ENCODE measurements around the gene ANK3. TPM values are rescaled to one million over a fixed set of nuclear protein-coding genes. Genes with fewer than 3 reads are reported as not detected.

Gene ANK3
- total and polyA plus RNA-seq, 4 donors: 101 to 318 (median 146) TPM

GRCh38 chr10:60320666-60321065 lies 69.0 kb downstream of the ANK3 start:
- Histone ChIP-seq H3K4me1 (ENCODE audit: control insufficient read depth, insufficient read depth, low read length) (no peaks in the 10 kb centered on the region), H3K9me3 (ENCODE audit: control insufficient read depth, insufficient read depth, low read length) (no peaks in the 10 kb centered on the region), H3K27me3 (ENCODE audit: control insufficient read depth, insufficient read depth, low read length) (no peaks in the 10 kb centered on the region), H3K4me3 (ENCODE audit: low read depth, low read length) (no peak overlapping the region), H3K36me3 (ENCODE audit: control insufficient read depth, insufficient read depth, low read length) (no peaks in the 10 kb centered on the region), H3K27ac (ENCODE audit: low read depth, low read length) (no peak overlapping the region)
- no CpG with 5 or more reads among the region's 1 CpG for WGBS (ENCODE audit: insufficient coverage)
- DNase-seq (ENCODE audit: low read depth in 4 of 6, low spot score in 6 of 6): no peak

GRCh38 chr10:60316029-60316428 lies 73.6 kb downstream of the ANK3 start:
- Histone ChIP-seq H3K36me3 (ENCODE audit: control insufficient read depth, insufficient read depth, low read length) (no peaks in the 10 kb centered on the region), H3K4me1 (ENCODE audit: control insufficient read depth, insufficient read depth, low read length) (no peaks in the 10 kb centered on the region), H3K27me3 (ENCODE audit: control insufficient read depth, insufficient read depth, low read length) (no peaks in the 10 kb centered on the region), H3K4me3 (ENCODE audit: low read depth, low read length) (no peak overlapping the region), H3K27ac (ENCODE audit: low read depth, low read length) (no peak overlapping the region), H3K9me3 (ENCODE audit: control insufficient read depth, insufficient read depth, low read length) (no peaks in the 10 kb centered on the region)
- DNase-seq (ENCODE audit: low read depth in 4 of 6, low spot score in 6 of 6): no peak
- WGBS (ENCODE audit: insufficient coverage): no CpG with 5 or more reads among the region's 1 CpG

- Histone ChIP-seq H3K9me3 (ENCODE audit: control insufficient read depth, insufficient read depth, low read length) (no peaks in the 10 kb centered on the region), H3K36me3 (ENCODE audit: control insufficient read depth, insufficient read depth, low read length) (no peaks in the 10 kb centered on the region), H3K27ac (ENCODE audit: low read depth, low read length) (no peak overlapping the region), H3K4me1 (ENCODE audit: control insufficient read depth, insufficient read depth, low read length) (no peaks in the 10 kb centered on the region), H3K27me3 (ENCODE audit: control insufficient read depth, insufficient read depth, low read length) (no peaks in the 10 kb centered on the region), H3K4me3 (ENCODE audit: low read depth, low read length) (no peak overlapping the region)
- DNase-seq (ENCODE audit: low read depth in 4 of 6, low spot score in 6 of 6): no peak
- no CpG with 5 or more reads among the region's 2 CpGs for WGBS (ENCODE audit: insufficient coverage)
These were observed 74.4 kb downstream of the ANK3 start for GRCh38 chr10:60315311-60315710.

GRCh38 chr10:60314069-60314940 lies 75.4 kb downstream of the ANK3 start:
- Histone ChIP-seq H3K9me3 (ENCODE audit: control insufficient read depth, insufficient read depth, low read length) (no peaks in the 10 kb centered on the region), H3K27ac (ENCODE audit: low read depth, low read length) (no peak overlapping the region), H3K4me3 (ENCODE audit: low read depth, low read length) (no peak overlapping the region), H3K36me3 (ENCODE audit: control insufficient read depth, insufficient read depth, low read length) (no peaks in the 10 kb centered on the region), H3K4me1 (ENCODE audit: control insufficient read depth, insufficient read depth, low read length) (no peaks in the 10 kb centered on the region), H3K27me3 (ENCODE audit: control insufficient read depth, insufficient read depth, low read length) (no peaks in the 10 kb centered on the region)
- DNase-seq (ENCODE audit: low read depth in 4 of 6, low spot score in 6 of 6): no peak
- WGBS (ENCODE audit: insufficient coverage): 100% methylated on average over 1 of the region's 5 CpGs

- no peak overlapping the region for H3K4me3 ChIP-seq (ENCODE audit: low read depth, low read length)
- H3K36me3 ChIP-seq (ENCODE audit: control insufficient read depth, insufficient read depth, low read length): no peaks in the 10 kb centered on the region
- H3K4me1 ChIP-seq (ENCODE audit: control insufficient read depth, insufficient read depth, low read length): no peaks in the 10 kb centered on the region
- DNase-seq (ENCODE audit: low read depth in 4 of 6, low spot score in 6 of 6): no peak
- 100% methylated on average over 1 of the region's 1 CpG for WGBS (ENCODE audit: insufficient coverage)
- no peaks in the 10 kb centered on the region for H3K27me3 ChIP-seq (ENCODE audit: control insufficient read depth, insufficient read depth, low read length)
- no peaks in the 10 kb centered on the region for H3K9me3 ChIP-seq (ENCODE audit: control insufficient read depth, insufficient read depth, low read length)
- H3K27ac ChIP-seq (ENCODE audit: low read depth, low read length): no peak overlapping the region
These were observed 76.1 kb downstream of the ANK3 start for GRCh38 chr10:60313589-60313952.

GRCh38 chr10:60312818-60313588 lies 76.7 kb downstream of the ANK3 start:
- WGBS (ENCODE audit: insufficient coverage): 87% methylated on average over 5 of the region's 6 CpGs
- no peak overlapping the region for H3K4me3 ChIP-seq (ENCODE audit: low read depth, low read length)
- no peaks in the 10 kb centered on the region for H3K4me1 ChIP-seq (ENCODE audit: control insufficient read depth, insufficient read depth, low read length)
- H3K27me3 ChIP-seq (ENCODE audit: control insufficient read depth, insufficient read depth, low read length): no peaks in the 10 kb centered on the region
- H3K36me3 ChIP-seq (ENCODE audit: control insufficient read depth, insufficient read depth, low read length): no peaks in the 10 kb centered on the region
- H3K27ac ChIP-seq (ENCODE audit: low read depth, low read length): no peak overlapping the region
- no peaks in the 10 kb centered on the region for H3K9me3 ChIP-seq (ENCODE audit: control insufficient read depth, insufficient read depth, low read length)
- no peak for DNase-seq (ENCODE audit: low read depth in 4 of 6, low spot score in 6 of 6)

- no peak overlapping the region for H3K4me3 ChIP-seq (ENCODE audit: low read depth, low read length)
- no peaks in the 10 kb centered on the region for H3K27me3 ChIP-seq (ENCODE audit: control insufficient read depth, insufficient read depth, low read length)
- no peaks in the 10 kb centered on the region for H3K9me3 ChIP-seq (ENCODE audit: control insufficient read depth, insufficient read depth, low read length)
- H3K4me1 ChIP-seq (ENCODE audit: control insufficient read depth, insufficient read depth, low read length): no peaks in the 10 kb centered on the region
- H3K36me3 ChIP-seq (ENCODE audit: control insufficient read depth, insufficient read depth, low read length): no peaks in the 10 kb centered on the region
- no peak for DNase-seq (ENCODE audit: low read depth in 4 of 6, low spot score in 6 of 6)
- no peak overlapping the region for H3K27ac ChIP-seq (ENCODE audit: low read depth, low read length)
- no CpG with 5 or more reads among the region's 1 CpG for WGBS (ENCODE audit: insufficient coverage)
These were observed 77.9 kb downstream of the ANK3 start for GRCh38 chr10:60311821-60312220.

GRCh38 chr10:60310740-60311139 lies 78.9 kb downstream of the ANK3 start:
- Histone ChIP-seq H3K27me3 (ENCODE audit: control insufficient read depth, insufficient read depth, low read length) (no peaks in the 10 kb centered on the region), H3K4me1 (ENCODE audit: control insufficient read depth, insufficient read depth, low read length) (no peaks in the 10 kb centered on the region), H3K27ac (ENCODE audit: low read depth, low read length) (no peak overlapping the region), H3K9me3 (ENCODE audit: control insufficient read depth, insufficient read depth, low read length) (no peaks in the 10 kb centered on the region), H3K36me3 (ENCODE audit: control insufficient read depth, insufficient read depth, low read length) (no peaks in the 10 kb centered on the region), H3K4me3 (ENCODE audit: low read depth, low read length) (no peak overlapping the region)
- no CpG with 5 or more reads among the region's 2 CpGs for WGBS (ENCODE audit: insufficient coverage)
- no peak for DNase-seq (ENCODE audit: low read depth in 4 of 6, low spot score in 6 of 6)

- no peaks in the 10 kb centered on the region for H3K36me3 ChIP-seq (ENCODE audit: control insufficient read depth, insufficient read depth, low read length)
- H3K27me3 ChIP-seq (ENCODE audit: control insufficient read depth, insufficient read depth, low read length): no peaks in the 10 kb centered on the region
- no peaks in the 10 kb centered on the region for H3K4me1 ChIP-seq (ENCODE audit: control insufficient read depth, insufficient read depth, low read length)
- no peak overlapping the region for H3K4me3 ChIP-seq (ENCODE audit: low read depth, low read length)
- 86% methylated on average over 1 of the region's 2 CpGs for WGBS (ENCODE audit: insufficient coverage)
- H3K9me3 ChIP-seq (ENCODE audit: control insufficient read depth, insufficient read depth, low read length): no peaks in the 10 kb centered on the region
- no peak for DNase-seq (ENCODE audit: low read depth in 4 of 6, low spot score in 6 of 6)
- no peak overlapping the region for H3K27ac ChIP-seq (ENCODE audit: low read depth, low read length)
These were observed 79.8 kb downstream of the ANK3 start for GRCh38 chr10:60309891-60310290.

GRCh38 chr10:60309371-60309770 lies 80.3 kb downstream of the ANK3 start:
- Histone ChIP-seq H3K9me3 (ENCODE audit: control insufficient read depth, insufficient read depth, low read length) (no peaks in the 10 kb centered on the region), H3K4me1 (ENCODE audit: control insufficient read depth, insufficient read depth, low read length) (no peaks in the 10 kb centered on the region), H3K27me3 (ENCODE audit: control insufficient read depth, insufficient read depth, low read length) (no peaks in the 10 kb centered on the region), H3K36me3 (ENCODE audit: control insufficient read depth, insufficient read depth, low read length) (no peaks in the 10 kb centered on the region), H3K27ac (ENCODE audit: low read depth, low read length) (no peak overlapping the region), H3K4me3 (ENCODE audit: low read depth, low read length) (no peak overlapping the region)
- DNase-seq (ENCODE audit: low read depth in 4 of 6, low spot score in 6 of 6): peak in 1 of 6 donors; percentile 75
